SK-N-SH (cell line): ENCODE data around the gene MYO1E. TPM values are rescaled to one million over a fixed set of nuclear protein-coding genes. Genes with fewer than 3 reads are reported as not detected.

Experiments
- CTCF ChIA-PET: fragments of 300-600, 350-600 bp; formaldehyde crosslinking; extraction: SDS; loops from one replicate; lab custom pipeline; 2021; lab: Yijun Ruan, JAX
- POLR2A ChIA-PET: fragments of 350-600 bp; sonication (Branson Sonifier 250); formaldehyde crosslinking; extraction: SDS; loops from one replicate; lab custom pipeline; 2020; ENCODE audit warnings: antibody characterized with exemption, inconsistent platforms; lab: Yijun Ruan, JAX
- DNase-seq: peaks from one replicate; pipeline ENCODE4 v3.0.0; 2012
- H2AFZ ChIP-seq: fragments of 200-600 bp; sonication (generic); 2 replicates; pipeline ENCODE4 v1.8.1; 2016; ENCODE audit warnings: antibody characterized with exemption, mild to moderate bottlenecking, low read depth
- H3F3A ChIP-seq: fragments of 200-600 bp; sonication (generic); replicated peaks from 2 replicates; pipeline ENCODE3; 2016; ENCODE audit warnings: antibody characterized with exemption, mild to moderate bottlenecking; ENCODE audit not compliant: insufficient read depth
- H3K27ac ChIP-seq, 2 experiments: fragments of 200-500 bp in 1 of 2; fragments of 200-600 bp in 1 of 2; sonication (Bioruptor generic) in 1 of 2; sonication (generic), shearing (Covaris generic) in 1 of 2; 2 replicates each; pipeline versions ENCODE4 v1.5.1 to v1.6.1; 2014 to 2016; ENCODE audit warnings: low read depth in 2 of 2, inconsistent platforms in 1 of 2, low read length in 1 of 2, mild to moderate bottlenecking in 1 of 2, mixed read lengths in 1 of 2
- H3K27me3 ChIP-seq: fragments of 200-600 bp; sonication (generic), shearing (Covaris generic); 2 replicates; pipeline ENCODE4 v1.6.1; 2016; ENCODE audit warnings: mixed run types; ENCODE audit not compliant: insufficient read depth
- H3K36me3 ChIP-seq, 2 experiments: fragments of 200-500 bp in 1 of 2; fragments of 200-600 bp in 1 of 2; sonication (Bioruptor generic) in 1 of 2; sonication (generic) in 1 of 2; replicated peaks in 1 of 2; 2 replicates each; pipeline versions ENCODE3 to v1.5.1; 2014 to 2016; ENCODE audit warnings: low read length in 1 of 2, mild to moderate bottlenecking in 1 of 2; ENCODE audit not compliant: insufficient read depth in 2 of 2, control insufficient read depth in 1 of 2
- H3K4me1 ChIP-seq, 2 experiments: fragments of 200-500 bp in 1 of 2; fragments of 200-600 bp in 1 of 2; sonication (Bioruptor generic) in 1 of 2; sonication (generic), shearing (Covaris generic) in 1 of 2; 2 replicates each; pipeline versions ENCODE4 v1.5.1 to v1.6.1; 2014 to 2016; ENCODE audit warnings: low read depth in 1 of 2, low read length in 1 of 2, mixed run types in 1 of 2; ENCODE audit not compliant: insufficient read depth in 2 of 2, control insufficient read depth in 1 of 2
- H3K4me2 ChIP-seq: fragments of 200-600 bp; sonication (generic), shearing (Covaris generic); 2 replicates; pipeline ENCODE4 v1.6.1; 2017; ENCODE audit warnings: mixed run types
- H3K4me3 ChIP-seq, 2 experiments: fragments of 200-500 bp in 1 of 2; fragments of 200-600 bp in 1 of 2; sonication (Bioruptor generic) in 1 of 2; sonication (generic), shearing (Covaris generic) in 1 of 2; 2 replicates each; pipeline versions ENCODE4 v1.5.1 to v1.8.1; 2014 to 2016; ENCODE audit warnings: low read depth in 2 of 2, inconsistent platforms in 1 of 2, low read length in 1 of 2, mild to moderate bottlenecking in 1 of 2, mixed read lengths in 1 of 2, moderate library complexity in 1 of 2
- H3K79me2 ChIP-seq: fragments of 200-600 bp; sonication (generic); 2 replicates; pipeline ENCODE4 v1.8.1; 2017; ENCODE audit warnings: mild to moderate bottlenecking; ENCODE audit not compliant: insufficient read depth
- H3K9ac ChIP-seq: fragments of 200-600 bp; sonication (generic); 2 replicates; pipeline ENCODE4 v1.6.1; 2017; ENCODE audit warnings: mixed run types
- H3K9me2 ChIP-seq: fragments of 200-600 bp; sonication (generic); 2 replicates; pipeline ENCODE4 v1.6.1; 2017; ENCODE audit warnings: mixed run types
- H3K9me3 ChIP-seq: fragments of 200-600 bp; sonication (generic); 2 replicates; pipeline ENCODE4 v1.6.1; 2017; ENCODE audit warnings: mixed run types, mild to moderate bottlenecking, moderate library complexity
- H4K20me1 ChIP-seq: fragments of 200-600 bp; sonication (generic); 2 replicates; pipeline ENCODE4 v1.6.1; 2017; ENCODE audit warnings: mild to moderate bottlenecking, mixed run types; ENCODE audit not compliant: insufficient read depth
- CHD2 ChIP-seq: fragments of 150-350 bp; IDR thresholded peaks from 2 replicates; pipeline ENCODE4 v1.6.1; 2018; ENCODE audit warnings: low read length; ENCODE audit not compliant: partially characterized antibody
- EP300 ChIP-seq, 2 experiments: IDR thresholded peaks; 2 replicates each; pipeline versions ENCODE4 v1.4.0 to v1.6.1; 2012; ENCODE audit warnings: borderline replicate concordance in 1 of 2, low read depth in 1 of 2, low read length in 1 of 2
- EZH2phosphoT487 ChIP-seq: fragments of 200-600 bp; sonication (generic); IDR thresholded peaks from 2 replicates; pipeline ENCODE4 v1.6.1; 2017; ENCODE audit warnings: low read depth, mixed run types, mild to moderate bottlenecking, antibody characterized with exemption, moderate library complexity, borderline replicate concordance
- FOXM1 ChIP-seq: IDR thresholded peaks from 2 replicates; pipeline ENCODE4 v1.4.0; 2012; ENCODE audit warnings: low read depth, mild to moderate bottlenecking
- JUND ChIP-seq: IDR thresholded peaks from 2 replicates; pipeline ENCODE4 v1.4.0; 2012
- MAX ChIP-seq: IDR thresholded peaks from 2 replicates; pipeline ENCODE4 v1.4.0; 2012; ENCODE audit warnings: low read depth
- MXI1 ChIP-seq: IDR thresholded peaks from 2 replicates; pipeline ENCODE4 v1.6.1; 2012; ENCODE audit warnings: mild to moderate bottlenecking, low read depth, low read length, improper control_type of control experiment
- RAD21 ChIP-seq: IDR thresholded peaks from 2 replicates; pipeline ENCODE4 v1.6.1; 2012; ENCODE audit warnings: mild to moderate bottlenecking, low read length
- RCOR1 ChIP-seq: fragments of 150-350 bp; IDR thresholded peaks from 2 replicates; pipeline ENCODE4 v1.6.1; 2017; ENCODE audit warnings: antibody characterized with exemption, low read length
- RFX5 ChIP-seq: IDR thresholded peaks from 2 replicates; pipeline ENCODE4 v1.6.1; 2012; ENCODE audit warnings: mild to moderate bottlenecking, improper control_type of control experiment, low read length
- RXRA ChIP-seq: IDR thresholded peaks from 2 replicates; pipeline ENCODE4 v1.4.0; 2012; ENCODE audit warnings: low read depth, mild to moderate bottlenecking, borderline replicate concordance
- TAF1 ChIP-seq: IDR thresholded peaks from 2 replicates; pipeline ENCODE4 v1.6.1; 2012; ENCODE audit warnings: low read depth, mild to moderate bottlenecking, low read length, moderate library complexity, borderline replicate concordance
- USF1 ChIP-seq: IDR thresholded peaks from 2 replicates; pipeline ENCODE4 v1.4.0; 2012; ENCODE audit warnings: low read depth, borderline replicate concordance
- YY1 ChIP-seq: IDR thresholded peaks from 2 replicates; pipeline ENCODE4 v1.4.0; 2012; ENCODE audit warnings: low read depth, mild to moderate bottlenecking
- WGBS: methylation state at CpG from one replicate; pipeline ENCODE4 v1.1.6; 2017; ENCODE audit warnings: low lambda C conversion rate; 5-methylcytosine and 5-hydroxymethylcytosine counted together
- polyA plus RNA-seq, 3 experiments: library from polyadenylated mRNA; depleted of rRNA; stranded (reverse); fragments of >200 nt; gene quantifications; 2 replicates each; pipeline ENCODE4 v1.2.3, GENCODE V29; 2012
- TF ChIP-seq, protein P1 (sequence below): fragments of 200-600 bp; sonication (generic); IDR thresholded peaks from 2 replicates; pipeline ENCODE4 v1.6.1; 2017; ENCODE audit warnings: antibody characterized with exemption, mild to moderate bottlenecking, moderate library complexity

MYO1E gene
- polyA plus RNA-seq, 1 of the 3 experiments (the other 2 are of a cell fraction) = 9.7 TPM

- H4K20me1 ChIP-seq = no peaks in the 10 kb centered on the region
- H3K9me2 ChIP-seq = no peaks in the 10 kb centered on the region
- peaks cover 0 to 7% of the 10 kb centered on the region in 2 experiments; a peak in 2 of 4 replicates for H3K4me1 ChIP-seq
- DNase-seq = peak; percentile 25
- 16% methylated on average over 2 of the region's 2 CpGs for WGBS
- peak overlapping the region; percentile 34 to 75; a peak in 3 of 4 replicates for H3K27ac ChIP-seq
- peaks cover 19% of the 10 kb centered on the region for H3F3A ChIP-seq
- H3K79me2 ChIP-seq = peaks cover 43% of the 10 kb centered on the region
- H3K4me3 ChIP-seq = peak overlapping the region; percentile 81 to 89
- H3K4me2 ChIP-seq = peak overlapping the region; percentile 96
- H3K9ac ChIP-seq = peak overlapping the region; percentile 87
- no peaks in the 10 kb centered on the region for H3K9me3 ChIP-seq
- no peaks in the 10 kb centered on the region for H3K27me3 ChIP-seq
- ChIA-PET CTCF (interaction anchor here (2.3 kb wide), 1 partner anchor 126 kb away, joined by 12 read pairs; no protein-coding TSS in a partner anchor), POLR2A (no interaction called here)
- peaks cover 18 to 32% of the 10 kb centered on the region in 2 experiments for H3K36me3 ChIP-seq
- no peak for TF ChIP-seq MAX
- no peak for TF ChIP-seq RXRA
- no peak for TF ChIP-seq FOXM1
- no peak for TF ChIP-seq RFX5
- TF ChIP-seq EZH2phosphoT487 = no peak
- TF ChIP-seq RCOR1 = no peak
- no peak for TF ChIP-seq JUND
- TF ChIP-seq MXI1 = no peak
- TF ChIP-seq RAD21 = 0 out of 2 replicates have a peak, but pooled peaks have one; percentile 15
- TF ChIP-seq USF1 = no peak
- TF ChIP-seq TAF1 = no peak
- TF ChIP-seq EP300 (IDR thresholded peaks at IDR 0.05; ENCODE audit: borderline replicate concordance in 1 of 2, low read depth in 1 of 2, low read length in 1 of 2) = no peak
- 0 out of 2 replicates have a peak, but pooled peaks have one; percentile 3 for TF ChIP-seq YY1
- TF ChIP-seq, protein P1, sequence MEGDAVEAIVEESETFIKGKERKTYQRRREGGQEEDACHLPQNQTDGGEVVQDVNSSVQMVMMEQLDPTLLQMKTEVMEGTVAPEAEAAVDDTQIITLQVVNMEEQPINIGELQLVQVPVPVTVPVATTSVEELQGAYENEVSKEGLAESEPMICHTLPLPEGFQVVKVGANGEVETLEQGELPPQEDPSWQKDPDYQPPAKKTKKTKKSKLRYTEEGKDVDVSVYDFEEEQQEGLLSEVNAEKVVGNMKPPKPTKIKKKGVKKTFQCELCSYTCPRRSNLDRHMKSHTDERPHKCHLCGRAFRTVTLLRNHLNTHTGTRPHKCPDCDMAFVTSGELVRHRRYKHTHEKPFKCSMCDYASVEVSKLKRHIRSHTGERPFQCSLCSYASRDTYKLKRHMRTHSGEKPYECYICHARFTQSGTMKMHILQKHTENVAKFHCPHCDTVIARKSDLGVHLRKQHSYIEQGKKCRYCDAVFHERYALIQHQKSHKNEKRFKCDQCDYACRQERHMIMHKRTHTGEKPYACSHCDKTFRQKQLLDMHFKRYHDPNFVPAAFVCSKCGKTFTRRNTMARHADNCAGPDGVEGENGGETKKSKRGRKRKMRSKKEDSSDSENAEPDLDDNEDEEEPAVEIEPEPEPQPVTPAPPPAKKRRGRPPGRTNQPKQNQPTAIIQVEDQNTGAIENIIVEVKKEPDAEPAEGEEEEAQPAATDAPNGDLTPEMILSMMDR = peak; percentile 27; the same call in 1 of the 2 replicates
- no peak for TF ChIP-seq CHD2
- H2AFZ ChIP-seq = peak overlapping the region; percentile 96
These were observed 266.8 kb downstream of the MYO1E start for GRCh38 chr15:59105854-59106253.
